OCI-LY7 (cell line): Measurements from ENCODE around the gene THSD8. TPM values are rescaled to one million over a fixed set of nuclear protein-coding genes. Genes with fewer than 3 reads are reported as not detected.
"Not testable (repeated sequence)": the region's sequence is repeated elsewhere in the genome, so short reads cannot be mapped to it uniquely, and the experiment has no call there.

Experiments
- BruUV-seq: library from RNA; stranded (reverse); fragments of 400-500 nt; replicated peaks from 2 replicates; lab custom pipeline; 2021; lab: Mats Ljungman, UMichigan
- CTCF ChIA-PET: fragments of 300-600 bp; sonication (Branson Sonifier 250); formaldehyde crosslinking; loops from one replicate; lab custom pipeline; 2022; ENCODE audit warnings: antibody characterized with exemption; ENCODE audit not compliant: unreplicated experiment; lab: Charles Lee
- POLR2A ChIA-PET: fragments of 300-600 bp; sonication (Branson Sonifier 250); formaldehyde crosslinking; loops from one replicate; lab custom pipeline; 2022; ENCODE audit warnings: antibody characterized with exemption; lab: Charles Lee
- DNase-seq: peaks from one replicate; pipeline ENCODE4 v3.0.0-alpha.2; 2015; ENCODE audit warnings: low spot score
- H2AFZ ChIP-seq: fragments of 200-600 bp; sonication (generic), shearing (Covaris generic); 2 replicates; pipeline ENCODE4 v1.6.1; 2014; ENCODE audit warnings: mild to moderate bottlenecking, antibody characterized with exemption, low read length, moderate library complexity
- H3K27ac ChIP-seq: fragments of 200-600 bp; sonication (generic); 2 replicates; pipeline ENCODE4 v1.5.1; 2014; ENCODE audit warnings: mixed run types, low read depth, mild to moderate bottlenecking, moderate library complexity, low read length, inconsistent platforms; ENCODE audit not compliant: poor library complexity, severe bottlenecking
- H3K36me3 ChIP-seq: fragments of 200-600 bp; sonication (generic); 2 replicates; pipeline ENCODE4 v1.6.1; 2014; ENCODE audit warnings: mild to moderate bottlenecking, antibody characterized with exemption, low read length, moderate library complexity, mixed read lengths; ENCODE audit not compliant: insufficient read depth
- H3K4me1 ChIP-seq: fragments of 200-600 bp; sonication (generic); 2 replicates; pipeline ENCODE4 v1.5.1; 2014; ENCODE audit warnings: mild to moderate bottlenecking, low read length; ENCODE audit not compliant: insufficient read depth, poor library complexity, severe bottlenecking
- H3K4me2 ChIP-seq: fragments of 200-600 bp; sonication (generic); 2 replicates; pipeline ENCODE4 v1.6.1; 2014; ENCODE audit warnings: mild to moderate bottlenecking, low read length
- H3K4me3 ChIP-seq: fragments of 200-600 bp; sonication (generic); 2 replicates; pipeline ENCODE4 v1.5.1; 2014; ENCODE audit warnings: mild to moderate bottlenecking, low read depth, low read length; ENCODE audit not compliant: poor library complexity, severe bottlenecking
- H3K79me2 ChIP-seq: fragments of 200-600 bp; sonication (generic); 2 replicates; pipeline ENCODE4 v1.6.1; 2016; ENCODE audit warnings: low read depth, mild to moderate bottlenecking, low read length, moderate library complexity, mixed read lengths; ENCODE audit not compliant: insufficient read depth
- H3K9me2 ChIP-seq: fragments of 200-600 bp; sonication (generic); 2 replicates; pipeline ENCODE4 v1.6.1; 2016; ENCODE audit warnings: mild to moderate bottlenecking, low read length, mixed read lengths; ENCODE audit not compliant: insufficient read depth
- H3K9me3 ChIP-seq: fragments of 200-600 bp; sonication (generic); 2 replicates; pipeline ENCODE4 v1.6.1; 2014; ENCODE audit warnings: mild to moderate bottlenecking, mixed run types, low read length, mixed read lengths
- H4K20me1 ChIP-seq: fragments of 200-600 bp; sonication (generic); 2 replicates; pipeline ENCODE4 v1.6.1; 2014; ENCODE audit warnings: mild to moderate bottlenecking, antibody characterized with exemption, low read length, moderate library complexity, mixed read lengths; ENCODE audit not compliant: insufficient read depth
- EZH2phosphoT487 ChIP-seq: fragments of 200-600 bp; sonication (generic); IDR thresholded peaks from 2 replicates; pipeline ENCODE4 v1.6.1; 2018; ENCODE audit warnings: low read depth, borderline replicate concordance, mild to moderate bottlenecking, mixed run types, antibody characterized with exemption, low read length, moderate library complexity, mixed read lengths
- intact Hi-C: fragments of 100-400 bp; cut with micrococcal nuclease; formaldehyde crosslinking; loops from one replicate; pipeline ENCODE4 v1.10.0; 2022; ENCODE audit not compliant: unreplicated experiment
- total RNA-seq, 2 experiments: library from RNA; depleted of rRNA in 1 of 2; stranded (reverse); fragments of >200 nt in 1 of 2; shearing (Covaris generic) in 1 of 2; gene quantifications; 2 replicates each; pipeline ENCODE4 v1.2.3, GENCODE V29; 2014 to 2022
- TF ChIP-seq, protein P1 (sequence below): fragments of 200-600 bp; sonication (generic); conservative IDR thresholded peaks from 2 replicates; pipeline ENCODE4 v1.5.1; 2014; ENCODE audit warnings: mild to moderate bottlenecking, antibody characterized with exemption, low read length, moderate library complexity, mixed read lengths

THSD8 gene
- total RNA-seq, 2 experiments from 2014 or later = 42.7 TPM; not detected in 1

DNA sequence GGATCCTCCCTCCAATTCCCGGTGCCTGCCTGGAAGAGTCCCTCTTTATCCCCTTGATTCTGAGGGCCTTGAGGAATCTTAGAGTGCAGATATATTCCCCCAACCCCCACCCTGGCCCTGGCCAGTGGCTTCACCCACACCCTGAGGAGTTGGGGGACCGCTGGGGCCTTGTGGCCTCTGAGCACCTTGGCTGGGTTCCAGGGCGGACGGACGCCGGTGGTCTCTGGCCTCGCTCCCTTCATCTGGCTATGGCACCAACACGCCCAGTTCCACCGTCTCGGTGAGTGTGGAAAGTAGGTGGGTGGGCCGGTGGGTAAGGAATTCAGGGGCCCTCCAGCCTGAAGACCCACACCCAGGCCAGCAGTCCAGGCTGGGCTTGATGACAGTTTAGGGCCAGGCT, 41.5 kb downstream of the THSD8 start:
- Histone ChIP-seq H3K9me3 (no peaks in the 10 kb centered on the region), H3K4me3 (no peak overlapping the region), H3K9me2 (no peaks in the 10 kb centered on the region), H2AFZ (no peak overlapping the region), H3K27ac (no peak overlapping the region), H3K36me3 (peaks cover 12% of the 10 kb centered on the region), H3K79me2 (no peaks in the 10 kb centered on the region), H4K20me1 (no peaks in the 10 kb centered on the region), H3K4me1 (peaks cover 32% of the 10 kb centered on the region), H3K4me2 (no peak overlapping the region)
- intact Hi-C loops = no loop called here
- ChIA-PET CTCF (no interaction called here), POLR2A (no interaction called here)
- DNase-seq = no peak
- TF ChIP-seq EZH2phosphoT487 = no peak
- TF ChIP-seq, protein P1, sequence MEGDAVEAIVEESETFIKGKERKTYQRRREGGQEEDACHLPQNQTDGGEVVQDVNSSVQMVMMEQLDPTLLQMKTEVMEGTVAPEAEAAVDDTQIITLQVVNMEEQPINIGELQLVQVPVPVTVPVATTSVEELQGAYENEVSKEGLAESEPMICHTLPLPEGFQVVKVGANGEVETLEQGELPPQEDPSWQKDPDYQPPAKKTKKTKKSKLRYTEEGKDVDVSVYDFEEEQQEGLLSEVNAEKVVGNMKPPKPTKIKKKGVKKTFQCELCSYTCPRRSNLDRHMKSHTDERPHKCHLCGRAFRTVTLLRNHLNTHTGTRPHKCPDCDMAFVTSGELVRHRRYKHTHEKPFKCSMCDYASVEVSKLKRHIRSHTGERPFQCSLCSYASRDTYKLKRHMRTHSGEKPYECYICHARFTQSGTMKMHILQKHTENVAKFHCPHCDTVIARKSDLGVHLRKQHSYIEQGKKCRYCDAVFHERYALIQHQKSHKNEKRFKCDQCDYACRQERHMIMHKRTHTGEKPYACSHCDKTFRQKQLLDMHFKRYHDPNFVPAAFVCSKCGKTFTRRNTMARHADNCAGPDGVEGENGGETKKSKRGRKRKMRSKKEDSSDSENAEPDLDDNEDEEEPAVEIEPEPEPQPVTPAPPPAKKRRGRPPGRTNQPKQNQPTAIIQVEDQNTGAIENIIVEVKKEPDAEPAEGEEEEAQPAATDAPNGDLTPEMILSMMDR = no peak
- no TSS peak for BruUV-seq

DNA sequence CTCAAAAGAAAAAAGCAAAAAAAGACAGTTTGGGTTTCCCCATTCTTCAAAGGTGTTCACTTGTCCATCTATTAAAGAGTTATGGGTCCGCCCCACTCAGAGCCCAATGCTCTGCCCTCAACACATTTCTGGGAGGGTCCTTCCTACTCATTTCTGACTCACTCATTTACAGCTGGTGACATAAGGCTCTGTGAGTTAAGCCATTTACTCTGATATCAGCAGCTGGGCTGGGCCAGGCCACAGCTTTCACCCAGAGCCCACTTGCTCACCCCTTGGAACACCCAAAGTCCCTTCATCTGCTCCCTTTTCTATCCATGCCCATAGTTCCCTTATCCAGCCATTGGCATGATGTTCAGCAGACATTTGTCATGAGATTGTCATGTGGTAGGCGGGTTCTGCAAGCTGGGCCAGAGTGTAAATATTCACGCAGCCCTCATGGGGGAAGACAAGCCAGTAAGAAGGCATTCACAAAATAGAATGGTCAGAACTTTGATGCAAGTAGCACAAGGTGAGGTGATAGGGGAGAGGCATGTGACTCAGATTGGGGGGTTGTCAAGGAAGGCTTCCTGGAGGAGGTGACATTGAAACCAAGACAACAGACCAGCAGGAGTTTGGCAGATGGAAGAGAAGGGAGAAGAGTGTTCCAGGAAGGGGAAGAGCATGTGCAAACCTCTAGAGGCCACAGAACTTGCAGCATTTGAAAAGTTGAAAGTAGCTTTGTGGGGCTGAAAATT, 42.3 kb downstream of the THSD8 start:
- intact Hi-C loops = no loop called here
- ChIA-PET CTCF (no interaction called here), POLR2A (no interaction called here)
- no peak for DNase-seq
- Histone ChIP-seq H2AFZ (no peak overlapping the region), H3K27ac (no peak overlapping the region), H3K4me1 (peaks cover 26% of the 10 kb centered on the region), H3K9me3 (no peaks in the 10 kb centered on the region), H3K4me3 (no peak overlapping the region), H3K79me2 (no peaks in the 10 kb centered on the region), H3K36me3 (peaks cover 12% of the 10 kb centered on the region), H3K4me2 (no peak overlapping the region), H3K9me2 (no peaks in the 10 kb centered on the region), H4K20me1 (no peaks in the 10 kb centered on the region)
- TF ChIP-seq EZH2phosphoT487 = no peak
- TF ChIP-seq, protein P1 = no peak
- no TSS peak for BruUV-seq

DNA sequence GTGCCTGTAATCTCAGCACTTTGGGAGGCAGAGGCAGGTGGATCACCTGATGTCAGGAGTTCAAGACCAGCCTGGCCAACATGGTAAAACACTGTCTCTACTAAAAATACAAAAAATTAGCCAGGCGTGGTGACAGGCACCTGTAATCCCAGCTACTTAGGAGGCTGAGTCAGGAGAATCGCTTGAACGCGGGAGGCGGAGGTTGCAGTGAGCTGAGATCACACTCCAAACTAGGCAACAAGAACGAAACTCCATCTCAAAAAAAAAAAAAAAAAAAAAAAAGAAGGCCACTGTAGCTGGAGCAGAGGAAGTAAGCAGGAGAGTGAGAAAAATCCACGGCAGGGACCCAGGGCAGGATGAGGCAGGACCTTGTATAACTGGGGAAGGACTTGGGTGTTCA, 44.7 kb downstream of the THSD8 start:
- H4K20me1 ChIP-seq, H3K9me3 ChIP-seq, DNase-seq, H3K9me2 ChIP-seq, BruUV-seq, H3K27ac ChIP-seq, H3K79me2 ChIP-seq, H3K4me2 ChIP-seq, H3K4me1 ChIP-seq, H2AFZ ChIP-seq, H3K4me3 ChIP-seq: not testable (repeated sequence)
- peaks cover 12% of the 10 kb centered on the region for H3K36me3 ChIP-seq
- CTCF ChIA-PET = interaction anchor here (0.6 kb wide), 1 partner anchor 62 kb away, joined by 4 read pairs; no protein-coding TSS in a partner anchor
- POLR2A ChIA-PET = interaction anchor here (0.6 kb wide), 1 partner anchor 444 kb away, joined by 6 read pairs; no protein-coding TSS in a partner anchor
- intact Hi-C loops = loop anchor here (2.0 kb wide), 1 partner anchor 80 kb away; no protein-coding TSS in a partner anchor
